ENCODE data around the gene SERTAD1.
"Not testable (repeated sequence)": the region's sequence is repeated elsewhere in the genome, so short reads cannot be mapped to it uniquely, and the experiment has no call there.

The SERTAD1 gene

GRCh38 chr19:40413291-40413845 lies 12.4 kb downstream of the SERTAD1 start, which contains the start of gene PRX:
PRX (minus strand) TSS chr19:40413378; CDS start chr19:40407932, 5,446 bp downstream.
- DNase-seq (ENCODE audit: low spot score) = no peak
- TF ChIP-seq CTCF (conservative IDR thresholded peaks at IDR 0.05; ENCODE audit: low read depth) = no peak
- POLR2A ChIA-PET (ENCODE audit: low non-redundant PET) = no interaction called here
- CTCF ChIA-PET = no interaction called here
- peak within 1 kb of the TSS; percentile 84 for H3K27ac ChIP-seq

GRCh38 chr19:40412866-40413265 lies 12.9 kb downstream of the SERTAD1 start:
- DNase-seq (ENCODE audit: low spot score) = no peak
- CTCF ChIA-PET = interaction anchor here (2.8 kb wide), 1 partner anchor 8 kb away, joined by 15 read pairs; no protein-coding TSS in a partner anchor
- TF ChIP-seq CTCF (conservative IDR thresholded peaks at IDR 0.05; ENCODE audit: low read depth) = no peak
- POLR2A ChIA-PET (ENCODE audit: low non-redundant PET) = interaction anchor here (0.8 kb wide), 1 partner anchor 31 kb away, joined by 3 read pairs; no protein-coding TSS in a partner anchor
- H3K27ac ChIP-seq = peak overlapping the region; percentile 84

- DNase-seq (ENCODE audit: low spot score) = no peak
- ChIA-PET CTCF (interaction anchor here (0.6 to 2.8 kb wide), 2 partner anchors 9 to 268 kb away, joined by 3 to 15 read pairs; no protein-coding TSS in a partner anchor), POLR2A (ENCODE audit: low non-redundant PET) (interaction anchor here (0.6 to 0.8 kb wide), 2 partner anchors 26 to 31 kb away, joined by 3 to 7 read pairs; no protein-coding TSS in a partner anchor)
- H3K27ac ChIP-seq = peak overlapping the region; percentile 84
- TF ChIP-seq CTCF (conservative IDR thresholded peaks at IDR 0.05; ENCODE audit: low read depth) = no peak
These were observed 13.8 kb downstream of the SERTAD1 start for GRCh38 chr19:40411958-40412499.

GRCh38 chr19:40411125-40411842 lies 14.5 kb downstream of the SERTAD1 start:
- no peak for TF ChIP-seq CTCF (conservative IDR thresholded peaks at IDR 0.05; ENCODE audit: low read depth)
- CTCF ChIA-PET = interaction anchor here (0.5 to 2.8 kb wide), 2 partner anchors 10 to 115 kb away, joined by 3 to 15 read pairs; no protein-coding TSS in a partner anchor
- POLR2A ChIA-PET (ENCODE audit: low non-redundant PET) = interaction anchor here (0.6 kb wide), 2 partner anchors 26 to 168 kb away, joined by 4 to 7 read pairs; no protein-coding TSS in a partner anchor
- peak overlapping the region; percentile 84 for H3K27ac ChIP-seq
- DNase-seq (ENCODE audit: low spot score) = no peak

GRCh38 chr19:40410030-40410389 lies 15.8 kb downstream of the SERTAD1 start:
- CTCF ChIA-PET = interaction anchor here (2.8 kb wide), 1 partner anchor 11 kb away, joined by 15 read pairs; no protein-coding TSS in a partner anchor
- POLR2A ChIA-PET (ENCODE audit: low non-redundant PET) = no interaction called here

GRCh38 chr19:40408598-40408925 lies 17.2 kb downstream of the SERTAD1 start:
- H3K27ac ChIP-seq = peak overlapping the region; percentile 22; the same call in 1 of the 2 replicates
- CTCF ChIA-PET = interaction anchor here (0.6 to 0.7 kb wide), 2 partner anchors 12 to 21 kb away, joined by 3 read pairs; no protein-coding TSS in a partner anchor
- DNase-seq (ENCODE audit: low spot score); POLR2A ChIA-PET (ENCODE audit: low non-redundant PET): not testable (repeated sequence)

More at GRCh38 chr19:40410030-40410389, 15.8 kb downstream of the SERTAD1 start:
- no peak for TF ChIP-seq CTCF (conservative IDR thresholded peaks at IDR 0.05; ENCODE audit: low read depth)
- no peak for DNase-seq (ENCODE audit: low spot score)
- peak overlapping the region; percentile 84 for H3K27ac ChIP-seq
